ENCODE results near the gene ACSM5.
A peak's percentile ranks its signal among the peaks of the same experiment; 100 is the strongest.

The ACSM5 gene, protein sequence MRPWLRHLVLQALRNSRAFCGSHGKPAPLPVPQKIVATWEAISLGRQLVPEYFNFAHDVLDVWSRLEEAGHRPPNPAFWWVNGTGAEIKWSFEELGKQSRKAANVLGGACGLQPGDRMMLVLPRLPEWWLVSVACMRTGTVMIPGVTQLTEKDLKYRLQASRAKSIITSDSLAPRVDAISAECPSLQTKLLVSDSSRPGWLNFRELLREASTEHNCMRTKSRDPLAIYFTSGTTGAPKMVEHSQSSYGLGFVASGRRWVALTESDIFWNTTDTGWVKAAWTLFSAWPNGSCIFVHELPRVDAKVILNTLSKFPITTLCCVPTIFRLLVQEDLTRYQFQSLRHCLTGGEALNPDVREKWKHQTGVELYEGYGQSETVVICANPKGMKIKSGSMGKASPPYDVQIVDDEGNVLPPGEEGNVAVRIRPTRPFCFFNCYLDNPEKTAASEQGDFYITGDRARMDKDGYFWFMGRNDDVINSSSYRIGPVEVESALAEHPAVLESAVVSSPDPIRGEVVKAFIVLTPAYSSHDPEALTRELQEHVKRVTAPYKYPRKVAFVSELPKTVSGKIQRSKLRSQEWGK

DNA sequence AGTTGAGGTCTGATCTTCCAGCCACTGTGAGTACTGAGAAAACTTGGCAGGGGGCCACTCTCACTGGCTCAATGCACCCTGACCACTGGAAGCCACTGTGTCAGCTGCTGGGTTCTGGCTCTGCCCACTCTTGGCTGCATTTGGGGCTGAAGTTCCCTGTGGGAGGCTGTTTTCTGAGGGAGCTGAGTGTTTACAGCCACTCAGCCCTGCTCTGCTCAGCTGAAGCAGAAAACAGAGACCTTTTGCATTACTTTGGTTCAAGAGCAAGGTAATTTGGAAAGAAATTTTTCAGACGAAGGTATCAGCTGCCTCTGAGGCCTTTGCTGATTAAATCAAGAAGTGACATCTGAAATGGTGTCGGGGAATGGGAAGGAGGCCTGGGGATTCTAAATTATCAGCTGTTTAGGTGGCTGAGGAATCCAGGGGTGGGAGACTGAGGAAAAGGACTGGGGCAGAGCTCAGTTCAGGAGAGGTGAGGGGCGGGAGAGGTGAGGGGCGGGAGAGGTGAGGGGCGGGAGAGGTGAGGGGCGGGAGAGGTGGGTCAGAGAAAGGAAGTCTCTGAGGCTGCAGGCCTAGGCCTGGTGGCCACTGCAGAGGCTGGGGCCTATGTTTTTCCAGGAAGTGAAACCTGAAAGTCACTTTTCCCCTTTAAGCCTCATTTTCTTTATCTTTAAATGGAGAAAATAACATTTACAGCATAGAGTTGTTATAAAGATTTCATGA is at the start of gene ACSM5:
Gene ACSM5 (plus strand): TSS at position 137 of the 723 bp plus-strand sequence. CDS start 1,951 bp downstream, outside the sequence.
- peak; percentile 42 for DNase-seq

DNA sequence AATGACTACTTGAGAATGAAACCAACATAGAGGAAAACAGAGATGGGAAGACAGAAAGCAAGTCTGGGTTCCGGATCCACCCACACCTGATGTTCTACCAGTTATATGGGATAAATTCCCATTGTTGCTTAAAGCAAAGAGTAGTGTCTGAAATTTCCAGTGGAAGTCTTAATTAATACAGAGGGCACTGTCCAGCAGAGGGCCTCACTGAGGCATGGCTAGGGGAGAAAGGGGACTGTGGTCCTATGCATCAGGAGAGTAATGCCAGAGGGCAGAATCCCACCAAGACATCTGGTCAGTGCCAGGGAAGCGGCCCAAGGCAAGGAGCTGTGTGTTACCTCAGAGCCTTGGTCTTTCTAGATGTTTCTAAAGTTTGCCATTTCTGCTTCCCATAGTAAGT is 49.3 kb upstream of the ACSM5 start:
- no peak for DNase-seq

DNA sequence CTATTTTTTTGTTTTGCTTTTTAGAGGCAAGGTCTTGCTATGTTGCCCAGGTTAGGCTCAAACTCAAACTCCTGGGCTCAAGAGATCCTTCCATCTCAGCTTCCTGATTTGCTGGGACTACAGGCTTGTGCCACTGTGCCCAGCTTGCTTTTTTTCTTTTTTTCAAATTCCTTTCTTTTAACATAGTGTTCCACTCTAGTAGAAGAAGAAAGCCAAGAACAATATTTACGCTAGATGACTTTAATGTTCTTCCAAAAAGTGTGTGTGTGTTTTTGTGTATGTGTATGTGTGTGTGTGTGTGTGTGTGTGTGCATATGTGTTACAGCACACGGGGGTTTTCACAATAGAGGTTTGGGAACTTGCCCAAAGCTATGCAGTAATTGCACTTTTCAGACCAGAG is 46.1 kb upstream of the ACSM5 start:
- DNase-seq, result no peak

DNA sequence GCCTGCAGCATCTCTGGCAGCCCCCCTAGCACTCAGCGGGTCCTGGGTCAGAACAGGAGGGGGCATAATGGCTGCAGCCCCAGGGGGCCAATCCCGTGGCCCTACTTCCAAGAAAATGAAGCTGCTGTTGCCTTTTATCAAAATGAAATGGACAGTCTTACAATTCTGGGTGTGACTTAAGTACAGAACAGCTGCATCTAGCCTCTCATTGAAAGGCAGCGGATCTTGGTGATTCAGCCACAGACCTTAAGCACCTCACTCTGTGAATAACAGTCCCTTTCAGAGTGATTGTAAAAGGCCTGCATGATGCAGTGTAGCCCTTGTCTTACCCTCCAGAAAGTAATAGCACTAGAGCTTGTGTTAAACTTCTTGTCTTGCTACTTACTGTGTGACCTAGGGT is 45.3 kb upstream of the ACSM5 start:
- DNase-seq, result no peak

DNA sequence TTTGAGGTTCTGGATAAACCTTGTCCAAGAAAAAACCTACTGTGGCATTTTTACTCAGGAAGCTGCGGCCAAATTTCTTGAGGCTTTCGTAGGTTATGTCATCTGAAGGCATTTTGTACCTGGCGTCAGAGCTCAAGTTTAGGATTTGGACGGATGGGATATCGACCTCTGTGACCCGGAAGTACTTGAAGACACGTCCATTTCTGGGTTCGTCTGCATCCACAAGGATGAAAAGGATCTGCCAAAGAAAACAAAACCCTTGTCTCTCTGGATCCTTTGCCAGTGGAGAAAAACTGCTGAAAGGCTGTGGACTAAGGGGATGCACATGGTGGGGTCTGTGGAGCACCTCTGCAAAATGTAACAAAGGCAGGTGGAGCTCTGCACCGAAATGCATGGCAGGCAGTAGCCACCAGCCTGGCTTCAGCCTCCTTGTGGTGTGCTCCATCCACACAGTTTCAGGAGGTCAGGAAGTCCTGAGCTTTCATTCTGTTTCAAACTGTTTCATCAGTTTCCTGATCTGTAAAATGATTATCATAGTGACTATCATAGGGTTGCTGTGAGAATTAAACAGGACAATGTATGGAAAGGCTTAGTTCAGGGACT is 39.8 kb upstream of the ACSM5 start:
- no peak for DNase-seq

DNA sequence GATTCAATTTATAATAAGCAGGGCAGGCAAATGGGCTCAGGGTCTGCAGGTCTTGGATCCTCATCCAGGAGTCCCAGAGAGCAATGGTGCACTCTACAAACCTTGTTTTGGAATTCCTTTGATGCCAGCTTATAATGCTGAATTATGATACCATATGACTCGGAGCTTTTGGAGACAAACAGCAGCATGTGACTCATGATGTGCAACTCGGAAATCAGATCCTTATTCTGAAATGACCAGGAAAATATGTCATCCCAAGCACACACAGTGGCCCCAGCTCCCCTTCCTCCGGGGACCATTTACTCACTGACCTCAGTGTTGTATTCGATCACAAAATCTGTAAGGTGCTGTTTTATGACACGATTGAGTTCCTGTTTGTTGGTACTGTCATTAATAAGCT is 36.6 kb upstream of the ACSM5 start:
- no peak for DNase-seq

DNA sequence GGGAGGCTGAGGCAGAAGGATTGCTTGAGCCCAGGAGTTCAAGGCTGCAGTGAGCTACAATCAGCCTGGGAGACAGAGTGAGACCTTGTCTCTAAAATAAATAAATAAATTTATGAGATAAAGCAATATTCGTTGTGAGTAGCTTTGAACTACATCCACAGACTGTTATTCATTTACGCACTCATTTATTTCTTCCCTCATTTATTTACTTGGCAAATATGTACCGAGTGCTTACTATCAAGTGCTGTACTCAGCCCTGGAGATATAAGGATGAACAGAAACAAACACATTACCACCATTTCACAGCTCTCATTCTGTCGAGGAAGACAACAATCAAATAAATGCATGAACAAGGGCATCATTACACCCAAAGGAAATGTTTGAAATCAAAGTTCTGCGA is 32.2 kb upstream of the ACSM5 start:
- DNase-seq, result no peak

DNA sequence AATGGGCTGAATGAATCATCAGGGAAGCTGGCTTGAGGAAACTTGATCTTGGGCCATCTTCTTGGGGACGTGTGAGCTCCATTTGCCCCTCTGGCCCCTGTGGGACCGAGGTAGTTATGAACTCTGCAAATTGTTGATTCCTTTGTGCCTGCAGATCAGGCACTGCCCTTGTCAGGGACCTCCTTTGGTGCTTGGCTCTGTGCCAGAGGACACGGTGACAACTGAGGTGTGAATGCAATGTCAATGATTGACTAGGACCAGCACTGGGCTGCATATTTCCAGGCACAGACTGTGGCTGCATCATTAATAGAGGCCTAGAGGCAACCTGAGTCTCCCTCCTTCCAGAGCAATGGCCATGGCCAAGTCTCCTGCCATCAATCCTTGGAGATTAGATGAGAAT is 28.6 kb upstream of the ACSM5 start:
- no peak for DNase-seq

DNA sequence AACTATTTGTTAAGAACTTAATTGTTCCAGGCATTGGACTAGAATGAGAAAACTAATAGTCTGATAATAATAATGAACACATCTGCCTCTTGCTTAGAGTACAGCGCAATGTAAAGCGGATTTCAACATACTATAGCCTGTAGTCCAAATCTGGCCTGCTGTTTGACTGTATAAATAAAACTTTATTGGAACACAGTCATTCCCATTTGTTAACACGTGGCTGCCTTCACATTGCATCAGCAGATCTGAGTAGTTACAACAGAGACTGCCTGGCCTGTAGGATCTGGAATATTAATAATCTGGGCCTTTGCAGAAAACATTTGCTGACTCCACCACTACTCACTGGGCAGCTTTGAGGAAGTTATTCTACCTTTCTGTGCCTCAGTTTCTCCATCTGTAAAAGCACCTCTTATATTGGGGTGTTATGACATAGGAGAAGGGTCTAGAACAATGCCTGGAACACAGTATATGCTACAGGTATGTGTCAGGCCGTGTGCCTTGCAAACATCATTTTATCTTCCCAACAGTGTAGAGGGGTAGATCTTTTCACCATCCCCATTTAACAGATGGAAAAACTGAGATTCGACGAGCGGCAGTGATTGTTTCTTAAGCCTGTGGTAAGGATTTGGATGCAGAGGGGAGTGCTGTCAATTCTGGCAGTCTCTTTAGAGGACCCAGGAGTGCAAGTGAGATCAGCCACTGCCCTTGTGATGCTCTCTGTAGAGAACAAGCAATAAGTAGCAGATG is 27.0 kb upstream of the ACSM5 start:
- no peak for DNase-seq

DNA sequence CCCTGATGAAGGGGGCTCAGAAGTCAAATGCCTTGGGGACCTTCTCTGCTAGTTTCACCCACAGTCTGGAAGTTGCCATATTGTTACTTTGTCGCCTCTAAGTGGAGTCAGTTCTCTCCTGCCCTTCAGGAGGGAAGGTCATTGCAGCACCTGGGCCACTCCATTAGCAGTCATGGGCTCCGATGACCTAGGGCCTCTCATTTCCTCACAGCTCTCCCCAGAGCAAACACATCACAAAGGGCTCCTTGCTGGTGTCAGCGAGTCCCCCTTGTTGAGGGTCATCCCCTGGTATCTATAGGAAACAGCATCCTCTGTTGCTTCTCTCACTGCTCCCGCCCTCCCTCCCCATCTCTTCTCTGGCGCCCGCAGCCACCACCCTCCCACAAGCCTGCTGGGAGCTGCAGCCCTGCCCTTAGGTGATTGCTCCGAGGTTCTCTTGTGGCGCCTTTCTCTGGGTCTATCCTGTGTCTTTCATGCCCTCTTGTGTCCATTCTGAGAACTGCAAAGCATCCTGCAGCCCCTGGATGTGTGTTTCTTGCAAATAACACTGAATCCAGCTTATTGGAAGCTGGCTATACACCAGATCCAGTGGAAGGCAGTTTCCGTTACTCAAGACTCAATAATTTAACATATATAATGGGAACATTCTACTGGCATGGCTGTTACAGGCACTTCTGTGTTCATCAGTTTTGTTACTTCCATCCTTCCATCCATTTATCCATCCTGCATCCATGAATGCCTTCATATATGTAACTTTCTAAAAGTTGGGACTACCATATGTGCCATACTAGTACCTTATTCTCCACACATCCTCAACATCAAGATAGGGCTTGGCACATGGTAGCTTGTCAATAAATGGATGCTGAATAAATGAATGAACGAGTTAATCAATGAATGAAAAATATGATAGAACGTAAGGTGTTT is 26.0 kb upstream of the ACSM5 start:
- DNase-seq, result peak; percentile 42

DNA sequence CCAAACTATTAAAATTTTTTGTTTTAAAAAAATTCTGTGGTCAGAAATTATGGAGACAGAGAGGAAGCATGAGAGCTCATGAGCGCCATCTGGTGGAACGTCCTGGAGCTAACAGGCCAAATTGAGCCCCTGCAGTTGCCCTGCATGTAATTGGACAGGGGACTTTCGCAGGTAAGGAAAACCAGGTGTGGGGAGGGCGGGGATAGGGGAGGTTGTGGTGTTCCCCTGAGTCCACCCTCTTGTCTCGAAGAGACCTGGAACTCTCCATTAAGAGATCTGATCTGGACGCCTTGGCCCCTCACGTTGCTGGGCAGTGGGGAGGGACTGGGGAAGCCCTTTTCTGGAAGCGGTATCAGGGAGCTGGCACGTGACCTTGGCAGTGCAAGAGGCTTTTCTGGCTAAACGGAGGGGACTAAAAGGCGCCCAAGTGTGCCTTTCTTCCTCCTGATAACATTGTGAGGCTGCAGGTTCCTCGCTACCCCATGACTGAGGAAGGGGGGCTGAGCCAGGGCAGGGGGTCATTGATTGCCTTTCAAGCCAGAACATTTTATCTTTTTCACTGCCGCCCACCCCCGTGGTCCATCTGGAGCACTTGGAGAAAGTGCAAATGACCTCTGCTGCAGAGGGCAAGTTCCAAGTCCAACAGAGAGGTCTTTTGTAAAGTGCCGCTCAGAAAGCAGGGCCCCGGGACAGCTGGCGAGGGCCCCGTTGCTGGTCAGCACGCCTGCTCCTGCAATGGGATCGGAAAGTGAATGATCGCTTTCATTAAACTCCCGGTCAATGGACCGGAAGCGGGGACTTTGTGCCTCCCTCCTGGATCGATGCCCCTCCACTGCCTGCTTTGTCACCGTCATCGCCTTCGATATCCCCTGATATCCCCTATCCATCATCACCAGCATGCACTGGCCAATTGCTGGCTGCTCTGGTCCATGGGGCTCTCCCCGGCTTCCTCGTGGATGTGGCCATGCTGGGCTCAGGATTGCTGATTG is 23.2 kb upstream of the ACSM5 start:
- DNase-seq, result peak; percentile 37

DNA sequence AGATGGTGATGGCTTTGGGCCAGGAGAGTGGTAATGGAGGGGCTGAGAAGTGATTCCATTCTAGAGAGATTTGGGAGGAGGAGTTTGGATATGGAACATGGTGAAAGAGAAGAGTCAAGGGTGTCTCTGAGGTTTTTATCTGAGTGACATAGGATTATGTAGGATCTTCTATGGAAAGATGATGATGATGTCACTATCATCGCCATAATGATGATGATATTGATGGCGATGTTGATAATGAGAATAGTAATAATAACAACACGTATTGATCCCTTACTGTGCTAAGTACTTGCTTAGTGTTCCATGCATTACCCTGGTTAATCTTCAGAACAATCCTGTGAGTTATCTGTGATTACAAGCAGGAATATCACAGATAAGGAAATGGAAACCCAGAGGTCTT is 21.4 kb upstream of the ACSM5 start:
- DNase-seq, result no peak

DNA sequence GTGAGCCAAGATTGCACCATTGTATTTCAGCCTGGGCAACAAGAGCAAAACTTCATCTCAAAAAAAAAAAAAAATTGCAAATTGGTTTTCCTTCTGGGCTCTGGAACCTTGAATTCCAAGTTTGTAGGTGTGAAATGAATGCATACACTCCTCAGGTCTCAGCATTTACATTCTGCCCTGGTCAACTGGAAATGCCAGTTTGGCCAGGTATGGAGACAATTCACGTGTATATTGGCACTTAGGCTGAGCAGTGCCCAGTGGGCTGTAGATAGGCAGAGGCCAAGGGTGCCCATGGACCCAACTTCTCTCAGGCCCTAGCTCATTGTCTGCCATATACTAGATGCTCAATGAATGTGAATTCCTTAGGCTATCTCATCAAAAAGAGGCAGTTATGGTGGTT is 20.5 kb upstream of the ACSM5 start:
- DNase-seq, result no peak

DNA sequence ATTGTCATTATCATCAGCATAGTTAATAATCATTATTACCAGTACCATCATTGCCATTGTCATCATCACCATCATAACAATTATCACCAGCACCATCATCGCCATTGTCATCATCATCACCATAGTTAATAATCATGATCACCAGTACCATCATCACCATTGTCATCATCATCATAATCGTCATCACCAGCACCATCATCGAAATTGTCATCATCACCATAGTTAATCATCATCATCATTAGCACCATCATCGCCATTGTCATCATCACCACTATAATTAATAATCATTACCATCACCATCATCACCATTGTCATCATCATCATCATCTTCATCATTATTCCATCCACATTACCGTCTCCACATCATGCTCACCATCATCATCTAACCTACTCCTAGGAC is 18.3 kb upstream of the ACSM5 start:
- DNase-seq, result no peak

DNA sequence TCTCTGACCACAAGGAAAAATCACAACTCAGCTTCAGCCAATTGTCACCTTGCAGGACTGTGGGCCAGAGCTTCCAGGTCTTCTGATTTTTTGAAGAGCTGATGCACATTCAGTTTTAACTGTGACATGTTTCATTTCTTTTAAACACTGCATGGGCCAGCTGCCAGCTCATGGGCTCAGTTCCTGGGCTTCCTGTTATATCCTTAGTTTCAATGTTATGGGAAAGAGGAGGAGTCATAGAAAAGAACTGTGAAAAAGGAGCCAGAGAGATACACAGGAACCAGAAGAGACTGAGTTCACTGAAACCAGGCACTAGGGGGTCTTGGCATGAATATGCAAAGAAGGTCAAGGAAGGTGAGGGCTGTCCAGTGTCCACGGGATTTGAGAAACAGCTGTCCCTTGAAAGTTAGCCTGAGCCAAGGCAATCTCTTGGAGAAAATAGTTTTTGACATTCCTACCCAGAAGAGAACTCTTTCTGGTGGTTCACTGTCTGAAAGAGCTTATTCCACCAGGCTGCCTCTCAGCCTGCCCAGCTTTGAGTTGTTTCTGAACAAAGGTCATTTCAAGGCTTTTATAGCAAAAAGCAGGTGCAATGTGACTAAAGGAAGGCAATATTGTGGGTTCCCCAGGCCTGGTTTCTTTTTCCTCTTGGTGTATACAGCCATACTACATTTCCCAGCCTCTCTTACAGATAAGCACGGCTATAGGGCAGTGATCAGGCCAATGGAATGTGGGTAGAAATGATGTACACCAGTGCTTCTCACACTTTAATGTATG is 15.3 kb upstream of the ACSM5 start:
- DNase-seq, result no peak

DNA sequence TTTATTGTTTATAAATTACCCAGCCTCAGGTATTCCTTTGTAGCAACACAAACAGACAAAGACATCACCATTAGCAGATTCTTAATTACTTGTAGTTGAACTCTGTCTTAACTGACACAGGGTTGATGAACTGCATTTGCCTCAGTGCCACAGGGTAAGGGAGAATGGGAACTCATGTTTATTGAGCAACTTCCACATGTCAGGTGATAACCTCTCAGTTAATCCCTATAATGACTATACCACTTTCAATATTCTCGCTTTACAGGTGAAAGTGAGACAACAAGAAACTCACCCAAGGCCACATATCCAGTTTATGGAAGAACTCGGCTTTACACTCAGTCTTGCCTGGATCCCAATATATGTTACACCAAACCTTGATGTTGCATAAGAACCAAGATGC is 13.4 kb upstream of the ACSM5 start:
- no peak for DNase-seq

DNA sequence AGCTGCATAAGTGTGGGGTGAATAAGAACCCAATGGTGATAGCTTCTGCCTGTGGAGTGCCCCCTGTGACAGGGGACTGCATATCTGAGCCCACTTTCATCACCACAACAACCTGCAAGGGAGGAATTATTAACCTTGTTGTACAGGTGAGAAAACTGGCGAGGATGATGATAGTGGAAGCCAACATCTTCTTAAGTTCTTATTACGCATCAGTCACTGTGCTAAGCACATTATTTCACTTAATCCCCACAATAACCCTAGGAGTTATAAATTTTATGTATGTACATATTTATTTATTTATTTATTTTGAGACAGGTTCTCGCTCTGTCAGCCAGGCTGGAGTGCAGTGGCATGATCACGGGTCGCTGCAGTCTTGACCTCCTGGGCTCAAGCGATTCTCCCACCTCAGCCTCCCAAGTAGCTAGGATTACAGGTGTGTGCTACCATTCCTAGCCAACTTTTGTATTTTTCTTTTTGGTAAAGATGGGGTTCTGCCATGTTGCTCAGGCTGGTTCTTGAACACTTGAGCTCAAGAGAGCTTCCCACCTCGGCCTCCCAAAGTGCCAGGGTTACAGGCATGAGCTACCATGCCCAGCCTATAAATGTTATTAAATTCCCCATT is 12.4 kb upstream of the ACSM5 start:
- DNase-seq, result no peak

DNA sequence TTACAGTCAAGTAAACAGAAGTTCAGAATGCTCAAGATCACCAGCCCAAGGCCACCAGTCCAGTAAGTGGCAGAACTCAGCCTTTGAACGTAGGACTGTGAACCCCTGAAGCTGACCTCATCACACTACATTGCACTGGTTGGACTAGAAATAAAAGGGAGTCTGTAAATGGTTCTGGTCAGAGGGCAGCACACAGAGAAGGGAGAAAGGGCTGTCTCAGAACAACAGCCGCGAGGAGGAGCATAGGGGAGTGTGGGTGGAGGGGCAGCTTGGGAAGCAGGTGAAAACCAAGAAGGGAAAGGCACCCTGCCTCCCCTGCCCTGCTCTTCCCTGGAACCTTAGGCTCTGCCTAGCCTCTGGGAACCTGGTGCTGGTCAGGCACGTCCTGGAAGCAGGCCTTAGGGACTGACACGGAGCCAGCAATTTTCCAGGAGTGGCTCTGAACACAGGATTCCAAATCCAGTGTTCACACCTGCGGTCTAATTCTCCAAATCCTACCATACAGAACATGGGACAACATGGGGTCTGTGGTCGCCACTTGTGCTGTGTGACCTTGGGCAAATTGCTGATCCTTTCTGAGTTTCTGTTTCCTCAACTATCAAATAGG is 11.8 kb upstream of the ACSM5 start:
- no peak for DNase-seq

DNA sequence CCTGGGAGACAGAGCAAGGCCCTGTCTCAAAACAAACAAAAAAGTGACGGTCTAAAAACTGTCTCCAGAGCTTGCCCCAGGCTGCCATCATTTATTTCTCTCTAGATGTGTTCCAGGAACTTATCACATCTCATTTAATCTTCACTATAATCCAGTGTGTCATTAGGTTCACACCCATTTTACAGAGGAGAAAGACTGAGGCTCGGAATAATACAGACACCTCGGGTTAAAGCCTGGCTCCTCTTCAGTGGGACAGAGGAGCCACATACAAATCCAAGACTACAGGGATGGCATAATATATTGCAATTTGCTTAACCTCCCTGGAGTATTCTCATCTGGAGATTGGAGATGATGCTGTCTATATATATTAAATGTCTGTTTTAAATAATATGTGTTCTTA is 10.7 kb upstream of the ACSM5 start:
- no peak for DNase-seq

All from left hindlimb (tissue), 1 donor.